Large intestine (tissue), 3 donors: ENCODE results near the gene CBLB. TPM values are rescaled to one million over a fixed set of nuclear protein-coding genes. Genes with fewer than 3 reads are reported as not detected.

ENCODE experiments used
- DNase-seq, 2 donors: peaks; one replicate each; pipeline versions ENCODE4 v3.0.0 to v3.0.0-alpha.2; 2013
- H3K27ac ChIP-seq: one replicate; pipeline ENCODE4 v1.5.1; 2013; ENCODE audit warnings: low read length
- H3K27me3 ChIP-seq: 2 replicates; pipeline ENCODE4 v1.6.1; 2013; ENCODE audit warnings: low read length; ENCODE audit not compliant: control insufficient read depth, insufficient read depth
- H3K36me3 ChIP-seq: 2 replicates; pipeline ENCODE4 v1.6.1; 2013; ENCODE audit warnings: low read length; ENCODE audit not compliant: control insufficient read depth, insufficient read depth
- H3K4me1 ChIP-seq: one replicate; pipeline ENCODE4 v1.6.1; 2013; ENCODE audit warnings: low read length; ENCODE audit not compliant: control insufficient read depth, insufficient read depth
- H3K4me3 ChIP-seq: one replicate; pipeline ENCODE4 v1.5.1; 2013; ENCODE audit warnings: low read length
- H3K9me3 ChIP-seq: one replicate; pipeline ENCODE4 v1.6.1; 2013; ENCODE audit warnings: mild to moderate bottlenecking, low read depth, low read length, moderate library complexity; ENCODE audit not compliant: control insufficient read depth
- WGBS: methylation state at CpG from one replicate; pipeline ENCODE4 v1.1.5; 2013; ENCODE audit warnings: low lambda C conversion rate; ENCODE audit not compliant: insufficient coverage; 5-methylcytosine and 5-hydroxymethylcytosine counted together
- polyA plus RNA-seq: library from polyadenylated mRNA; unstranded; fragments of 120-200 nt; gene quantifications from one replicate; pipeline ENCODE4 v1.2.1, GENCODE V29; 2013

CBLB gene
- polyA plus RNA-seq, 1 donor: 34.0 TPM

- no peaks in the 10 kb centered on the region for H3K4me1 ChIP-seq
- no peak overlapping the region for H3K4me3 ChIP-seq
- no peak for DNase-seq
- H3K9me3 ChIP-seq: no peaks in the 10 kb centered on the region
- no peaks in the 10 kb centered on the region for H3K36me3 ChIP-seq
- no peaks in the 10 kb centered on the region for H3K27me3 ChIP-seq
- H3K27ac ChIP-seq: no peak overlapping the region
- 55% methylated on average over 2 of the region's 2 CpGs for WGBS
Measured at GRCh38 chr3:105876780-105877327, 8.0 kb upstream of the CBLB start.

GRCh38 chr3:105869861-105870755 lies 1.3 kb upstream of the CBLB start:
- H3K4me3 ChIP-seq: peak overlapping the region; percentile 95
- no peaks in the 10 kb centered on the region for H3K9me3 ChIP-seq
- WGBS: 14% methylated on average over 2 of the region's 6 CpGs
- peak overlapping the region; percentile 97 for H3K27ac ChIP-seq
- H3K36me3 ChIP-seq: peaks cover 3% of the 10 kb centered on the region
- peak; percentile 34 to 78 for DNase-seq
- H3K4me1 ChIP-seq: no peaks in the 10 kb centered on the region
- H3K27me3 ChIP-seq: no peaks in the 10 kb centered on the region

GRCh38 chr3:105869531-105869833 lies 670 bp upstream of the CBLB start:
- H3K27ac ChIP-seq: peak overlapping the region; percentile 97
- 20% methylated on average over 1 of the region's 3 CpGs for WGBS
- peaks cover 3% of the 10 kb centered on the region for H3K36me3 ChIP-seq
- H3K4me3 ChIP-seq: peak overlapping the region; percentile 95
- no peak for DNase-seq
- H3K4me1 ChIP-seq: no peaks in the 10 kb centered on the region
- no peaks in the 10 kb centered on the region for H3K27me3 ChIP-seq
- no peaks in the 10 kb centered on the region for H3K9me3 ChIP-seq

GRCh38 chr3:105868431-105868741 lies 426 bp downstream of the CBLB start:
- no CpG with 5 or more reads among the region's 28 CpGs for WGBS
- H3K4me1 ChIP-seq: peaks cover 3% of the 10 kb centered on the region

GRCh38 chr3:105867712-105868430 lies 941 bp downstream of the CBLB start:
- Histone ChIP-seq H3K4me3 (peak overlapping the region; percentile 95), H3K36me3 (peaks cover 11% of the 10 kb centered on the region), H3K4me1 (peaks cover 3% of the 10 kb centered on the region), H3K27ac (peak overlapping the region; percentile 97), H3K9me3 (no peaks in the 10 kb centered on the region), H3K27me3 (no peaks in the 10 kb centered on the region)
- 17% methylated on average over 1 of the region's 16 CpGs for WGBS
- DNase-seq: peak in 1 of 2 donors; percentile 57

More at GRCh38 chr3:105868431-105868741, 426 bp downstream of the CBLB start:
- peaks cover 8% of the 10 kb centered on the region for H3K36me3 ChIP-seq
- peak in 1 of 2 donors; percentile 30 for DNase-seq
- no peaks in the 10 kb centered on the region for H3K27me3 ChIP-seq
- H3K9me3 ChIP-seq: no peaks in the 10 kb centered on the region
- peak overlapping the region; percentile 95 for H3K4me3 ChIP-seq
- peak overlapping the region; percentile 97 for H3K27ac ChIP-seq

- no CpG with 5 or more reads among the region's 9 CpGs for WGBS
- Histone ChIP-seq H3K27me3 (no peaks in the 10 kb centered on the region), H3K4me3 (peak overlapping the region; percentile 95), H3K4me1 (peaks cover 3% of the 10 kb centered on the region), H3K9me3 (no peaks in the 10 kb centered on the region), H3K36me3 (peaks cover 14% of the 10 kb centered on the region), H3K27ac (peak overlapping the region; percentile 33)
- DNase-seq: peak in 1 of 2 donors; percentile 38
Measured at GRCh38 chr3:105866656-105867653, 1.9 kb downstream of the CBLB start.

GRCh38 chr3:105865867-105866350 lies 2.9 kb downstream of the CBLB start:
- no CpG with 5 or more reads among the region's 1 CpG for WGBS
- no peak for DNase-seq
- H3K9me3 ChIP-seq: no peaks in the 10 kb centered on the region
- no peaks in the 10 kb centered on the region for H3K27me3 ChIP-seq
- no peak overlapping the region for H3K4me3 ChIP-seq
- peaks cover 14% of the 10 kb centered on the region for H3K36me3 ChIP-seq
- peaks cover 3% of the 10 kb centered on the region for H3K4me1 ChIP-seq
- no peak overlapping the region for H3K27ac ChIP-seq

GRCh38 chr3:105865016-105865623 lies 3.7 kb downstream of the CBLB start:
- Histone ChIP-seq H3K27me3 (no peaks in the 10 kb centered on the region), H3K9me3 (no peaks in the 10 kb centered on the region), H3K27ac (no peak overlapping the region), H3K4me1 (peaks cover 3% of the 10 kb centered on the region), H3K4me3 (no peak overlapping the region), H3K36me3 (peaks cover 17% of the 10 kb centered on the region)
- WGBS: no CpG with 5 or more reads among the region's 1 CpG
- DNase-seq: no peak

- WGBS: no CpG with 5 or more reads among the region's 4 CpGs
- Histone ChIP-seq H3K4me3 (no peak overlapping the region), H3K27ac (no peak overlapping the region), H3K36me3 (peaks cover 17% of the 10 kb centered on the region), H3K27me3 (no peaks in the 10 kb centered on the region), H3K9me3 (no peaks in the 10 kb centered on the region), H3K4me1 (peaks cover 3% of the 10 kb centered on the region)
- DNase-seq: no peak
Measured at GRCh38 chr3:105864212-105864611, 4.6 kb downstream of the CBLB start.
